Lower leg skin (tissue), 3 donors: ENCODE measurements around the gene NOTCH4.

Source experiments
- CTCF ChIP-seq, 3 donors: fragments of 450-650 bp; IDR thresholded peaks; one replicate each; pipeline ENCODE4 v1.5.1; 2016; ENCODE audit warnings: antibody characterized with exemption in 3 of 3, mild to moderate bottlenecking in 3 of 3, moderate library complexity in 2 of 3
- POLR2A ChIP-seq, 2 donors: fragments of 450-650 bp; IDR thresholded peaks; one replicate each; pipeline ENCODE4 v1.6.1; 2016 to 2017; ENCODE audit warnings: antibody characterized with exemption in 2 of 2, mild to moderate bottlenecking in 1 of 2, moderate library complexity in 1 of 2

DNA sequence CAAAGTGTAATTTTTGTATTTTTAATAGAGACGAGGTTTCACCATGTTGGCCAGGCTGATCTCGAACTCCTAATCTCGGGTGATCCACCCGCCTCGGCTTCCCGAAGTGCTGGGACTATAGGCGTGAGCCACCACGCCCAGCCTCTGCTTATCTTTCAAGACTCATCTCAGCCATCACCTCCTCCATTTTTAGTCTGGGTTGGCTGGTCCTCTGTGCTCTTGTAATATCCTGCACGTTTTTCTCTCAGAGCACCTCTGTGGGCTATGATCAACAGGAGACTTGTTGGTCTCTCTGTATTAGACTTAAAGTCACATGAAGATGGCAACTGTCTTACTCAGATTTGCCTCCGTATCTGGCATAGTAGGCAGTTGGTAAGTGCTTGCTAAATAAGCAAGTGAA, 7.6 kb downstream of the NOTCH4 start:
- TF ChIP-seq CTCF (IDR thresholded peaks at IDR 0.05) (no peak), POLR2A (IDR thresholded peaks at IDR 0.05) (no peak)
